HG02884 (cell line): Measurements from ENCODE around the gene MOCS2.

Experiments
- ATAC-seq: cut with Tn5 transposase; IDR thresholded peaks from one replicate; pipeline ENCODE4 v1.9.1; 2021; ENCODE audit warnings: mild to moderate bottlenecking, moderate library complexity; ENCODE audit not compliant: unreplicated experiment

The MOCS2 gene

GRCh38 chr5:53095931-53096525, 13.5 kb downstream of the MOCS2 start:
- ATAC-seq: peak; percentile 74

GRCh38 chr5:53095217-53095616, 14.3 kb downstream of the MOCS2 start:
- no peak for ATAC-seq

- no peak for ATAC-seq
These were observed 17.3 kb downstream of the MOCS2 start for GRCh38 chr5:53092242-53092641.

- no peak for ATAC-seq
These were observed 18.3 kb downstream of the MOCS2 start for GRCh38 chr5:53091289-53091688.

GRCh38 chr5:53090229-53090628, 19.3 kb downstream of the MOCS2 start:
- no peak for ATAC-seq

GRCh38 chr5:53089481-53089991, 20.0 kb downstream of the MOCS2 start:
- ATAC-seq: peak; percentile 90

- no peak for ATAC-seq
These were observed 21.9 kb downstream of the MOCS2 start for GRCh38 chr5:53087621-53088121.

- no peak for ATAC-seq
These were observed 22.4 kb downstream of the MOCS2 start for GRCh38 chr5:53087171-53087570.

GRCh38 chr5:53084546-53085255, 24.9 kb downstream of the MOCS2 start:
- no peak for ATAC-seq

- ATAC-seq: no peak
These were observed 25.6 kb downstream of the MOCS2 start for GRCh38 chr5:53083927-53084326.

- ATAC-seq: no peak
These were observed 29.3 kb downstream of the MOCS2 start for GRCh38 chr5:53080271-53080670.

GRCh38 chr5:53076014-53076583, 33.5 kb downstream of the MOCS2 start:
- ATAC-seq: no peak

GRCh38 chr5:53073348-53073747, 36.2 kb downstream of the MOCS2 start:
- ATAC-seq: no peak

- ATAC-seq: no peak
These were observed 37.8 kb downstream of the MOCS2 start for GRCh38 chr5:53071738-53072137.

- no peak for ATAC-seq
These were observed 38.3 kb downstream of the MOCS2 start for GRCh38 chr5:53071298-53071697.

GRCh38 chr5:53069626-53070025, 39.9 kb downstream of the MOCS2 start:
- no peak for ATAC-seq

GRCh38 chr5:53068291-53068836, 41.2 kb downstream of the MOCS2 start:
- ATAC-seq: no peak

- no peak for ATAC-seq
These were observed 41.9 kb downstream of the MOCS2 start for GRCh38 chr5:53067641-53068040.

GRCh38 chr5:53066088-53066487, 43.5 kb downstream of the MOCS2 start:
- no peak for ATAC-seq

GRCh38 chr5:53063791-53064190, 45.8 kb downstream of the MOCS2 start:
- no peak for ATAC-seq

- ATAC-seq: no peak
These were observed 46.4 kb downstream of the MOCS2 start for GRCh38 chr5:53063176-53063575.

- no peak for ATAC-seq
These were observed 50.3 kb downstream of the MOCS2 start for GRCh38 chr5:53059281-53059680.
